BE2C (cell line): ENCODE results near the gene TGM2.

Source experiments
- DNase-seq: peaks from one replicate; pipeline ENCODE4 v3.0.0-alpha.2; 2020
- H3K27me3 ChIP-seq: fragments of 250-450 bp; sonication (Bioruptor Pico); 2 replicates; pipeline ENCODE4 v1.5.1; 2020; ENCODE audit warnings: mild to moderate bottlenecking
- H3K36me3 ChIP-seq: fragments of 250-450 bp; sonication (Bioruptor Pico); 2 replicates; pipeline ENCODE4 v1.5.1; 2020; ENCODE audit warnings: mild to moderate bottlenecking
- H3K4me1 ChIP-seq: fragments of 250-450 bp; sonication (Bioruptor Pico); 2 replicates; pipeline ENCODE4 v1.5.1; 2020
- H3K4me3 ChIP-seq: 2 replicates; pipeline ENCODE4 v1.5.1; 2011; ENCODE audit warnings: low read depth, low read length
- H3K9me3 ChIP-seq: fragments of 250-450 bp; sonication (Bioruptor Pico); 2 replicates; pipeline ENCODE4 v1.5.1; 2020
- TF ChIP-seq, protein P1 (sequence below): IDR thresholded peaks from 2 replicates; pipeline ENCODE4 v1.5.1; 2012; ENCODE audit warnings: mild to moderate bottlenecking, low read depth, low read length

Gene TGM2

DNA sequence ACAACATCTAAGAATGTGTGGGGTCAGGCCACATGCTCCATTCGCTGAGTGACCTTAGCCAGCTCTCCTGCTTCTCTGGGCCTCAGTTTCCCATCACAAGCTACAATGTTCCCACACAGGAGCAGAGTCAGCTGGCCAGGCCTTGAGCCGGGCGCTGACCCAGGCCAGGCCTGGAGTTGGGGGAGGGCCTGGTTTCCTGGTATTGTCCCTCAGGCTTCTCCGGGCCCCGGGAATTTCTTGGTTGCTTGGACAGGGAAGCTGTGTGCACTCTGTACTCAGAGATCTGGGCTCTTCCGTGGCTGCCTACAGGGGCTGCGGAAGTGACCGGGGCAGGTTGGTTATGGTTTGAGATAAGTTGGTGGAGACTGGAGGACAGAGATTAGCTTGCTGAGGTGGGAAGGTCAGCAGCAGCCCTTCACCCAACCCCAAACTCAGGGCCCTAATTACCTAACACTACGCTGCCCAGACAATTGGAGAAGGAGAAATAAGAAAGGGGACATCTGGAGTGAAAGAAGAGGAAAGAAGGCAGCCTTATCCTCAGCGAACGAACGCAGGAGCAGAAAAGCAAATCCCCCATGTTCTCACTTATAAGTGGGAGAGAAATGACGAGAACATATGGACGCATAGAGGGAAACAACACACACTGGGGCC, 6.2 kb downstream of the TGM2 start:
- H3K4me1 ChIP-seq = no peaks in the 10 kb centered on the region; the same call in 1 of the 2 replicates
- TF ChIP-seq, protein P1, sequence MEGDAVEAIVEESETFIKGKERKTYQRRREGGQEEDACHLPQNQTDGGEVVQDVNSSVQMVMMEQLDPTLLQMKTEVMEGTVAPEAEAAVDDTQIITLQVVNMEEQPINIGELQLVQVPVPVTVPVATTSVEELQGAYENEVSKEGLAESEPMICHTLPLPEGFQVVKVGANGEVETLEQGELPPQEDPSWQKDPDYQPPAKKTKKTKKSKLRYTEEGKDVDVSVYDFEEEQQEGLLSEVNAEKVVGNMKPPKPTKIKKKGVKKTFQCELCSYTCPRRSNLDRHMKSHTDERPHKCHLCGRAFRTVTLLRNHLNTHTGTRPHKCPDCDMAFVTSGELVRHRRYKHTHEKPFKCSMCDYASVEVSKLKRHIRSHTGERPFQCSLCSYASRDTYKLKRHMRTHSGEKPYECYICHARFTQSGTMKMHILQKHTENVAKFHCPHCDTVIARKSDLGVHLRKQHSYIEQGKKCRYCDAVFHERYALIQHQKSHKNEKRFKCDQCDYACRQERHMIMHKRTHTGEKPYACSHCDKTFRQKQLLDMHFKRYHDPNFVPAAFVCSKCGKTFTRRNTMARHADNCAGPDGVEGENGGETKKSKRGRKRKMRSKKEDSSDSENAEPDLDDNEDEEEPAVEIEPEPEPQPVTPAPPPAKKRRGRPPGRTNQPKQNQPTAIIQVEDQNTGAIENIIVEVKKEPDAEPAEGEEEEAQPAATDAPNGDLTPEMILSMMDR = no peak
- no peaks in the 10 kb centered on the region for H3K27me3 ChIP-seq
- no peaks in the 10 kb centered on the region for H3K36me3 ChIP-seq
- no peak for DNase-seq
- no peaks in the 10 kb centered on the region for H3K9me3 ChIP-seq
- H3K4me3 ChIP-seq = no peak overlapping the region

DNA sequence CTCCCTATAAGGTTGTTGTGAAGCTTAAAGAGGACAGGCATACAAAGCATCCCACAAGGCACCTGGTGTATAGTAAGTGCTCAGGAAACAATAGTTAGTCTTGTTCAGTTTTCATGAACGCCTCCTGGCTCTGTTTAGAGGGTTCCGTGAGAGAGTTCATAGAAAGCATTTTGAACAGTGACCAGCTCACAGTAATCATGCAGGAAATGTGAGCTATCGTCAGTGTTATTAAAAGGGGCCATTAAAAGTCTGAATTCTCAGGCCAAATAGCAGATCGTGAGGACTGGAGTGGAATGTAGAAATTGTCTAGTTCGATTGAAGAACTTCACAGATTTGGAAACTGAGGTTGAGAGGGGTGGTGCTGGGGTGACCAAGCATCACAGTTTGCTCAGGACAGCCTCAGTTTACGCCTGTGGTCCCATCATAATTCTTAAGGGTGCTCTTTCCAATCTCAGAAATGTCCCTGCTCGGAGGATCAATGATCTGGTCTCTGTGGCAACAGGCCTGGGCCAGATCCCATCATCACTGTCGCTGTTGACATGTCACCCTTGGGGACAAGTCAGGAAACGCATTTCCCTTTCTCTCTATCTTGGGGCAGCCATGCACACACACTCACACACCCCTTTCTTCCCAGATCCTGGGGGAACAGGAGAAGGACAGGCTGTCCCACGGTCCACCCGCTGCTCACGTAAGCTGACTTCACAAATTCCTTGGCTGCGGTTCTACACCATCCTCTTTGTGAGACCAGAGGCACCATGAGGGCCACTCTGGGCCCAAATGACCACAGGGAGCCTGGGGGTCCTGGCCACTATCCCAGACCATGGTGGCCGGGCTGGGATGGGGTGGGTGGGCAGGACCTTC, 7.2 kb downstream of the TGM2 start:
- DNase-seq = no peak
- Histone ChIP-seq H3K9me3 (no peaks in the 10 kb centered on the region), H3K36me3 (no peaks in the 10 kb centered on the region), H3K4me3 (no peak overlapping the region), H3K4me1 (peaks cover 3% of the 10 kb centered on the region), H3K27me3 (no peaks in the 10 kb centered on the region)
- TF ChIP-seq, protein P1 = no peak

DNA sequence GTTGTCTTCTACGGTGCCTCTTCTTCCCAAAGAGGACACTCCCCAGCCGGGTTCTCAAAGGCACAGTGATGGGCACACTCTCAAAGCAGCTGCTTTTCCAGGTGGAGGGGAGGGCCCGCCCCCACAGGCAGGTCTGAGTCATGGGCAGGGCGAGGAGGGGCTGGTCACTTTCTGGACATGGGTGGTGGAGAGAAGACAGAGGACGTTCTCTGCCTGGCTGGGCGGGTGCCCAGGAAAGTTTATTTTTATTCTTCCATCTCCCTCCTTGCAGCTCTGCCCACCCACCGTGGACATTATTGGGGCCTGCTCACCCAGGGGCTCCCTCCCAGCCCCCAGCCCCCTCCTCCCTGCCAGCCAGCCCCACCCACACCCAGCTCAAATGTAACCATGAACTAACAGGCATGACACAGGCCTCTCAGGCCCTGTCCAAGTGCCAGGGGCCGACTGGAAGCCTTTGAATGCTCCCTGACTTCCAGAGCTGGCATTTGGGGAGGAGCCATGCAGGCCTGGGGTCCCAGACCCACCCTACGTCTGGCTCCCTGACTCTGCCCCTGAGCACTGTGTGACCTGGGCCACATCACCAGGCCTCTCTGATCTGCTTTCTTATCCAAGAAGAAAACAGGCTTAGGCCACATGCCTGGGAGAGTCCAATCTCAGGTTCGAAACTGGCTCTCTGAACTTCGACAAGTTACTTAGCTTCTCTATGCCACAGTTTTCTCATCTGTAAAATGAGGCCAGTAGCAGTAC, 8.0 kb downstream of the TGM2 start:
- Histone ChIP-seq H3K9me3 (no peaks in the 10 kb centered on the region), H3K4me3 (no peak overlapping the region), H3K4me1 (peaks cover 9% of the 10 kb centered on the region), H3K36me3 (no peaks in the 10 kb centered on the region), H3K27me3 (no peaks in the 10 kb centered on the region)
- no peak for DNase-seq
- TF ChIP-seq, protein P1 = no peak

DNA sequence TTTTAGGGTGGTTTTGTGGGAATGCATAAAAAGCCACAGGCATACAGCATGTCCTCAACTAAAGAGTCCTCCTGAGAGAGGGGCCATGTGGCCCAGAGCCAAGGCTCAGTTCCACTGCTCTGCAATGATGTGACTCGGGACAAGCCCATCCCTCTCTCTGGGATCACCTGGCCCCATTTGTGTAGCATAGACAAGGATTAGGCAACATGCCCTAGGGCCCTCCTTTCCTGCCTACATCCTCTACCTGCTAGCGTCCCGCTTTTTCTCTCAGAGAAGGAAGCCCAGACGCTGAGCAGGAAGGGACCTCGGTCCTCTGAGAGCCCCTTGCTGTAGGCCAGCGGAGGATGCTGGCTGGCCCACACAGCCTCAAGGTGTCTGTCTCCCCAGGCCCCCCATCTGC, 8.8 kb downstream of the TGM2 start:
- no peaks in the 10 kb centered on the region for H3K36me3 ChIP-seq
- H3K4me1 ChIP-seq = peaks cover 15% of the 10 kb centered on the region
- TF ChIP-seq, protein P1 = no peak
- no peaks in the 10 kb centered on the region for H3K27me3 ChIP-seq
- H3K9me3 ChIP-seq = no peaks in the 10 kb centered on the region
- DNase-seq = no peak
- H3K4me3 ChIP-seq = no peak overlapping the region

DNA sequence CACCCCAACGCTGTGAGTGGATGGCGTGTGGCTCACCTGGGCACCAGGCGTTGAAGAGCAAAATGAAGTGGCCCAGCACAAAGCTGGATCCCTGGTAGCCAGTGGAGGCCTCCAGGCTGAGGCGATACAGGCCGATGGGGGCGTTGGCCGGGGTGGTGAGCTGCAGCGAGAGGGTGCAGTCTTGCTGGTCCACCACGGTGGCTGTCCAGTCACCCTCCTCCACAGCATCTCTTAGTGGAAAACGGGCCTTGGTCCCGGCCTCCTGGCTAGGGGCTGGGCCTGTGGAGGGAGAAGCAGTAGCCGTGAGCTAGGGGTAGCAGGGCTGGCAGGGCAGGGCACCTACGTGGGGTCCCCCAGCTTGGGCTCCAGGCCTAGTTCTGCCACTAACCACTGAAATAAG, 9.3 kb downstream of the TGM2 start:
- no peaks in the 10 kb centered on the region for H3K36me3 ChIP-seq
- H3K27me3 ChIP-seq = no peaks in the 10 kb centered on the region
- TF ChIP-seq, protein P1 = no peak
- no peaks in the 10 kb centered on the region for H3K9me3 ChIP-seq
- DNase-seq = no peak
- no peak overlapping the region for H3K4me3 ChIP-seq
- peaks cover 15% of the 10 kb centered on the region for H3K4me1 ChIP-seq
